Sigmoid colon (tissue), 7 donors: Measurements from ENCODE around the gene APLP2. TPM values are rescaled to one million over a fixed set of nuclear protein-coding genes. Genes with fewer than 3 reads are reported as not detected.

Source experiments
- DNase-seq: peaks from one replicate; pipeline ENCODE4 v3.0.0-alpha.2; 2019
- H3K27ac ChIP-seq, 4 donors: fragments of 200-600 bp; sonication (generic); one replicate each; pipeline ENCODE4 v1.5.1; 2016 to 2019; ENCODE audit warnings: mild to moderate bottlenecking in 1 of 4
- H3K27me3 ChIP-seq, 3 donors: fragments of 200-600 bp; sonication (generic); one replicate each; pipeline ENCODE4 v1.5.1; 2019; ENCODE audit warnings: mild to moderate bottlenecking in 1 of 3
- H3K36me3 ChIP-seq, 4 donors: fragments of 200-600 bp; sonication (generic); one replicate each; pipeline ENCODE4 v1.5.1; 2016 to 2019
- H3K4me1 ChIP-seq, 4 donors: fragments of 200-600 bp; sonication (generic); one replicate each; pipeline ENCODE4 v1.5.1; 2017 to 2019
- H3K4me3 ChIP-seq, 4 donors: fragments of 200-600 bp; sonication (generic); one replicate each; pipeline ENCODE4 v1.5.1; 2017 to 2019; ENCODE audit warnings: mild to moderate bottlenecking in 2 of 4, moderate library complexity in 1 of 4
- H3K9me3 ChIP-seq, 4 donors: fragments of 200-600 bp in 3 of 4; sonication (generic) in 3 of 4; one replicate each; pipeline versions ENCODE4 v1.5.1 to v1.6.1; 2013 to 2019
- EP300 ChIP-seq, 4 donors: sonication (generic); formaldehyde crosslinking; IDR thresholded peaks; one replicate each; pipeline ENCODE4 v1.6.1; 2017; ENCODE audit warnings: antibody characterized with exemption in 4 of 4
- POLR2A ChIP-seq, 2 donors: fragments of 450-650 bp; IDR thresholded peaks; one replicate each; pipeline ENCODE4 v1.6.1; 2016; ENCODE audit warnings: antibody characterized with exemption in 2 of 2, mild to moderate bottlenecking in 2 of 2, moderate library complexity in 2 of 2
- POLR2AphosphoS5 ChIP-seq, 4 donors: sonication (generic); formaldehyde crosslinking; IDR thresholded peaks; one replicate each; pipeline ENCODE4 v1.6.1; 2017; ENCODE audit warnings: antibody characterized with exemption in 4 of 4
- WGBS, 2 donors: extraction: QIAGEN DNeasy Blood & Tissue Kit; methylation state at CpG; one replicate each; pipeline ENCODE4 v1.1.7; 2013; 5-methylcytosine and 5-hydroxymethylcytosine counted together
- intact Hi-C: fragments of 100-400 bp; cut with DNase I; formaldehyde crosslinking; loops from one replicate; pipeline ENCODE4 v1.15.1; 2023
- polyA plus RNA-seq, 3 donors: library from polyadenylated mRNA; stranded (reverse); fragments of 200-250 nt; gene quantifications; one replicate each; pipeline ENCODE4 v1.2.3, GENCODE V29; 2013
- total RNA-seq, 4 donors: library from RNA; depleted of rRNA; stranded (reverse); fragments of >200 nt; gene quantifications; one replicate each; pipeline ENCODE4 v1.1.0, GENCODE V29; 2016
- TF ChIP-seq, protein P1 (sequence below), 4 experiments: fragments of 450-650 bp in 3 of 4; fragments of 200-600 bp in 1 of 4; IDR thresholded peaks; one replicate each; pipeline ENCODE4 v1.5.1; 2016 to 2019; ENCODE audit warnings: antibody characterized with exemption in 4 of 4, mild to moderate bottlenecking in 3 of 4, moderate library complexity in 2 of 4
- donor health status: healthy with polysubstance abuse.
- donor health status: Bipolar disorder and iron deficiency.
- donor health status: healthy.

APLP2 gene
- total and polyA plus RNA-seq, 7 donors = 39.0 to 276 (median 247) TPM

DNA sequence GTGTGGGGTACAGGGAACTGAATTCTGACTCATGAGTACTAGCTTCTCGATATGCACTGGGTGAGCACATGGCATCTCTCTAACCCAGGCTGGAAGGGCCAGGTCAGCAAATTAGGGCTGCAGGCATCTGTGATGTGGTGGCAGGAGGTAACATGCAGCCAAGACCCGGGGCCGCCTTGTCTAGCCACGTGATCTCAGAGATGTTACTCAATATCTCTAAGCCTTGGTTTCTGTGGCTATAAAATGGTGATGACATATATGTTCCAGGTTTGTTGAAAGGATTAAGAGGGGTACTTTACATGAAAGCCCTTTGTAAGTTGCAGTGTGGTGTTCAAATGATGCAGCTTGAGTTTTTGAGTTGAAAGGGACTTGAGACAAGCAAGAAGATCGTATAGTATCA is 93.0 kb downstream of the APLP2 start:
- Histone ChIP-seq H3K27ac (no peak overlapping the region), H3K4me1 (peaks cover 0 to 14% (median 12%) of the 10 kb centered on the region in 4 donors), H3K4me3 (no peak overlapping the region), H3K27me3 (peaks cover 12 to 46% (median 21%) of the 10 kb centered on the region in 3 donors), H3K36me3 (no peaks in the 10 kb centered on the region), H3K9me3 (no peaks in the 10 kb centered on the region)
- intact Hi-C loops = no loop called here
- no peak for DNase-seq
- 16 to 63% methylated on average over 5 of the region's 5 CpGs for WGBS, 2 donors
- no peak for TF ChIP-seq POLR2AphosphoS5 (IDR thresholded peaks at IDR 0.05)
- TF ChIP-seq, protein P1, sequence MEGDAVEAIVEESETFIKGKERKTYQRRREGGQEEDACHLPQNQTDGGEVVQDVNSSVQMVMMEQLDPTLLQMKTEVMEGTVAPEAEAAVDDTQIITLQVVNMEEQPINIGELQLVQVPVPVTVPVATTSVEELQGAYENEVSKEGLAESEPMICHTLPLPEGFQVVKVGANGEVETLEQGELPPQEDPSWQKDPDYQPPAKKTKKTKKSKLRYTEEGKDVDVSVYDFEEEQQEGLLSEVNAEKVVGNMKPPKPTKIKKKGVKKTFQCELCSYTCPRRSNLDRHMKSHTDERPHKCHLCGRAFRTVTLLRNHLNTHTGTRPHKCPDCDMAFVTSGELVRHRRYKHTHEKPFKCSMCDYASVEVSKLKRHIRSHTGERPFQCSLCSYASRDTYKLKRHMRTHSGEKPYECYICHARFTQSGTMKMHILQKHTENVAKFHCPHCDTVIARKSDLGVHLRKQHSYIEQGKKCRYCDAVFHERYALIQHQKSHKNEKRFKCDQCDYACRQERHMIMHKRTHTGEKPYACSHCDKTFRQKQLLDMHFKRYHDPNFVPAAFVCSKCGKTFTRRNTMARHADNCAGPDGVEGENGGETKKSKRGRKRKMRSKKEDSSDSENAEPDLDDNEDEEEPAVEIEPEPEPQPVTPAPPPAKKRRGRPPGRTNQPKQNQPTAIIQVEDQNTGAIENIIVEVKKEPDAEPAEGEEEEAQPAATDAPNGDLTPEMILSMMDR (IDR thresholded peaks at IDR 0.05) = no peak

DNA sequence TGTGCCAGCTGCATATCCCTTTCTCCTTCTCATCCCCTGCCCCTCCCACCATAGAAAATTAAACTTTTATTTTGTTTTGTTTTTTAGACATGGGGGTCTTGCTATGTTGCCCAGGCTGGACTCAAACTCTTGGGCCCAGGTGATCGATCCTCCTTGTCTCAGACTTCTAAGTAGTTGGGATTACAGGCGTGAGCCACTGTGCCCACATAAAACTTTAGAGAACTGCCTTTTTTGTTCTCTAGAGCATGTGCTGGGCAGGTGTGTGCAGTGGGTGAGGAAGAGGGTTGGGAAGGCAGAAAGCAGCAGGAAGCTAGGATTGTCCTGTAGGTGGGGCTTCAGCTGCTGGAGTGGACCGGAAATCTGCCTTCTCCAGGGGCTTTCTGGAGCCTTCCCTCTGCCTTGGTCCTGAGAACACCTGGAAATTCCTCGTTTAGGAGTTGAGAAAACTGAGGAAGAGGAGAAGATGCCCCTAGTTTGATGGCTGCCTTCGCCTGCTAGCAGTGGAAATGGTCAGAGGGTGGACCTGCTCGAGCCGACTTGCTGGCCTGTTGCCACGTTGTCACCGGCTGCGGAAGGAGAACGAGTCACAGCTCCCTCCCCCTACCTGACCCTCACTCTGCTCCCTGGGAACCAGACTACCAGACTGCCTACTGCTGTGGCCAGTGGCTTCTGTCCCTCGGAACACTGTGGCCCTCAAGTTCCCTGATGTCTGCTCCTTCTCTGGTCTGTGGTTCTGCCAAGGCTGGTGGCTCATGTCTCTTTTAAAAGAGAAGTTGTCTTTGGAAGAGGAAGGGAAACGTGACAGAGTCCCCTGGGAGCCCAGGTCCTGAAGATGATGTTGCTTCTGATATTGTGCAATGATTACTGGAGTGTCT is 93.9 kb downstream of the APLP2 start:
- DNase-seq = no peak
- intact Hi-C loops = no loop called here
- WGBS, 2 donors = 9 to 42% methylated on average over 13 of the region's 13 CpGs
- H3K9me3 ChIP-seq = no peaks in the 10 kb centered on the region
- peaks cover 0 to 14% (median 12%) of the 10 kb centered on the region in 4 donors for H3K4me1 ChIP-seq
- TF ChIP-seq POLR2A (IDR thresholded peaks at IDR 0.05) (no peak), EP300 (IDR thresholded peaks at IDR 0.05) (no peak), POLR2AphosphoS5 (IDR thresholded peaks at IDR 0.05) (no peak)
- TF ChIP-seq, protein P1 (IDR thresholded peaks at IDR 0.05) = no peak
- H3K4me3 ChIP-seq = no peak overlapping the region
- peaks cover 12 to 45% (median 21%) of the 10 kb centered on the region in 3 donors for H3K27me3 ChIP-seq
- no peak overlapping the region for H3K27ac ChIP-seq
- H3K36me3 ChIP-seq = no peaks in the 10 kb centered on the region

DNA sequence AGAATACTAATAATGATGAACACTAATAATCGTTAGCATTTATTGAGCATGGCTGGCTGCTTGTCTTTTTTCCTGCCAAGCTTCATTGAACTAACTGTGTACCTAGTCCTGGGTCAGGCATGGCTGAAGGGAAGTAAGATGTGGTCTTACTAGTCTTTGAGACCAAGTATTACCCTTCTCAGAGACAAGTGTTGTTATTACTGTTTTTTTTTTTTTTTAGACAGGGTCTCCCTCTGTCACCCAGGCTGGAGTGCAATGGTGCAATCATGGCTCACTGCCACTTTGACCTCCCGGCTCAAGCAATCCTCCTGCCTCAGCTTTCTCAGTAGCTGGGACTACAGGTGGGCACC is 94.5 kb downstream of the APLP2 start:
- H3K27me3 ChIP-seq = peaks cover 11 to 39% (median 17%) of the 10 kb centered on the region in 3 donors
- no peak overlapping the region for H3K4me3 ChIP-seq
- no peaks in the 10 kb centered on the region for H3K36me3 ChIP-seq
- 29 to 61% methylated on average over 2 of the region's 2 CpGs for WGBS, 2 donors
- no peak for TF ChIP-seq POLR2A (IDR thresholded peaks at IDR 0.05)
- TF ChIP-seq POLR2AphosphoS5 (IDR thresholded peaks at IDR 0.05) = no peak
- no peak for TF ChIP-seq EP300 (IDR thresholded peaks at IDR 0.05)
- TF ChIP-seq, protein P1 (IDR thresholded peaks at IDR 0.05) = no peak
- H3K4me1 ChIP-seq = peaks cover 0 to 14% (median 12%) of the 10 kb centered on the region in 4 donors
- intact Hi-C loops = no loop called here
- no peak overlapping the region for H3K27ac ChIP-seq
- no peaks in the 10 kb centered on the region for H3K9me3 ChIP-seq
- no peak for DNase-seq

DNA sequence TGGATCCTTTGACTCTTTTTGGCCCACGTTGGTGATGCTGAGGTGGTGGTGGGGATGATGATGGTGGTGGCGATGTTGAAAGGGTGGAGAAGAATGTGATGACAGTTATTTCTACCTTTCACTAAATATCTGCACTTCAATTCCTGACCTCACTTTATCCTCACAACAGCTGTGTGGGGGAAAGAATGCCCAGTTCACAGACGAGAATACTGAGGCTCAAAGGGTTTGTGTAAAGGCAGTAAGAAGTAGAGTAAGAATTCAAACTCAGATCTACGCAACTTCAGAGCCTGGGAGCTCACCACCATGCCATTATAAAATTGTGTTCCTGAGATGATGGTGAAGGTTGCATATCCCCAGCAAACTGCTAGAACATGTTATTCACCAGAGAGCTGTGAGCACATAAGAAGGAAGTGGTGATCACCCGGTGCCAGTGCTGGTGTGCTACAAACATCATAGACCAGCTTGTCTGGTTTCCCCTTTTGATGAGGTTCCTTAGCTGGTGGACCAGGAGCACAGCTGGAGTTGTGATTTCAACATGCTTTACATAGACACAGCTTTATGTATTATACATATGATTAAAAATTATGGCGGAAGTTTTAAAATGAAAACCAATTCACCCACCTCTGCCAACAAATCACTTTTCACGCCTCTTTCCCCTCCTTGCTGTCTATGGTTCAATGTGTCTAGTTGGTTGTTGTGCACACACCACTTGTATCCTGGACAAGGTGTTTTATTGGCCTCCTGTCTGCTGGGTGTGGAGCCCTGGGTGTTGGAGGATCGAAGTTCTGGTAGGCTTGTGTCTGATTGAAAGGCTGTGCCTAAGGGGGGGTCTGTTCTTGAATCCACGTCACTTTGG is 96.1 kb downstream of the APLP2 start:
- intact Hi-C loops = no loop called here
- TF ChIP-seq EP300 (IDR thresholded peaks at IDR 0.05) (no peak), POLR2A (IDR thresholded peaks at IDR 0.05) (no peak), POLR2AphosphoS5 (IDR thresholded peaks at IDR 0.05) (no peak)
- TF ChIP-seq, protein P1 (IDR thresholded peaks at IDR 0.05) = no peak
- Histone ChIP-seq H3K27ac (no peak overlapping the region), H3K4me1 (no peaks in the 10 kb centered on the region), H3K9me3 (no peaks in the 10 kb centered on the region), H3K36me3 (no peaks in the 10 kb centered on the region), H3K4me3 (no peak overlapping the region), H3K27me3 (peaks cover 0 to 22% (median 3%) of the 10 kb centered on the region in 3 donors)
- no peak for DNase-seq
- 33 to 63% methylated on average over 9 of the region's 9 CpGs for WGBS, 2 donors
